Keratinocyte (primary cell): ENCODE measurements around the gene KRT81.

Source experiments
- EZH2 ChIP-seq: IDR thresholded peaks from one replicate; pipeline ENCODE4 v1.6.1; 2012; ENCODE audit warnings: inconsistent platforms, mild to moderate bottlenecking, low read length, moderate library complexity
- TF ChIP-seq, protein P1 (sequence below), 3 experiments: IDR thresholded peaks in 1 of 3; conservative IDR thresholded peaks in 1 of 3; optimal IDR thresholded peaks in 1 of 3; 2 replicates in 2 of 3; 3 replicates in 1 of 3; pipeline versions ENCODE3 to v1.5.1; 2011; ENCODE audit warnings: low read length in 3 of 3, mild to moderate bottlenecking in 3 of 3, moderate library complexity in 2 of 3, control low read depth in 1 of 3, inconsistent platforms in 1 of 3; ENCODE audit not compliant: insufficient read depth in 2 of 3; ENCODE audit errors: extremely low read depth in 1 of 3

GRCh38 chr12:52306731-52307130 lies 15.4 kb upstream of the KRT81 start:
- TF ChIP-seq, protein P1, sequence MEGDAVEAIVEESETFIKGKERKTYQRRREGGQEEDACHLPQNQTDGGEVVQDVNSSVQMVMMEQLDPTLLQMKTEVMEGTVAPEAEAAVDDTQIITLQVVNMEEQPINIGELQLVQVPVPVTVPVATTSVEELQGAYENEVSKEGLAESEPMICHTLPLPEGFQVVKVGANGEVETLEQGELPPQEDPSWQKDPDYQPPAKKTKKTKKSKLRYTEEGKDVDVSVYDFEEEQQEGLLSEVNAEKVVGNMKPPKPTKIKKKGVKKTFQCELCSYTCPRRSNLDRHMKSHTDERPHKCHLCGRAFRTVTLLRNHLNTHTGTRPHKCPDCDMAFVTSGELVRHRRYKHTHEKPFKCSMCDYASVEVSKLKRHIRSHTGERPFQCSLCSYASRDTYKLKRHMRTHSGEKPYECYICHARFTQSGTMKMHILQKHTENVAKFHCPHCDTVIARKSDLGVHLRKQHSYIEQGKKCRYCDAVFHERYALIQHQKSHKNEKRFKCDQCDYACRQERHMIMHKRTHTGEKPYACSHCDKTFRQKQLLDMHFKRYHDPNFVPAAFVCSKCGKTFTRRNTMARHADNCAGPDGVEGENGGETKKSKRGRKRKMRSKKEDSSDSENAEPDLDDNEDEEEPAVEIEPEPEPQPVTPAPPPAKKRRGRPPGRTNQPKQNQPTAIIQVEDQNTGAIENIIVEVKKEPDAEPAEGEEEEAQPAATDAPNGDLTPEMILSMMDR (optimal IDR thresholded peaks at IDR 0.05 in 1 of 3, IDR thresholded peaks at IDR 0.05 in 1 of 3, conservative IDR thresholded peaks at IDR 0.05 in 1 of 3; ENCODE audit: extremely low read depth in 1 of 3, insufficient read depth in 2 of 3, low read length in 3 of 3), result no peak
- no peak for TF ChIP-seq EZH2
